Measurements from ENCODE around the gene GPX4.

The GPX4 gene

DNA sequence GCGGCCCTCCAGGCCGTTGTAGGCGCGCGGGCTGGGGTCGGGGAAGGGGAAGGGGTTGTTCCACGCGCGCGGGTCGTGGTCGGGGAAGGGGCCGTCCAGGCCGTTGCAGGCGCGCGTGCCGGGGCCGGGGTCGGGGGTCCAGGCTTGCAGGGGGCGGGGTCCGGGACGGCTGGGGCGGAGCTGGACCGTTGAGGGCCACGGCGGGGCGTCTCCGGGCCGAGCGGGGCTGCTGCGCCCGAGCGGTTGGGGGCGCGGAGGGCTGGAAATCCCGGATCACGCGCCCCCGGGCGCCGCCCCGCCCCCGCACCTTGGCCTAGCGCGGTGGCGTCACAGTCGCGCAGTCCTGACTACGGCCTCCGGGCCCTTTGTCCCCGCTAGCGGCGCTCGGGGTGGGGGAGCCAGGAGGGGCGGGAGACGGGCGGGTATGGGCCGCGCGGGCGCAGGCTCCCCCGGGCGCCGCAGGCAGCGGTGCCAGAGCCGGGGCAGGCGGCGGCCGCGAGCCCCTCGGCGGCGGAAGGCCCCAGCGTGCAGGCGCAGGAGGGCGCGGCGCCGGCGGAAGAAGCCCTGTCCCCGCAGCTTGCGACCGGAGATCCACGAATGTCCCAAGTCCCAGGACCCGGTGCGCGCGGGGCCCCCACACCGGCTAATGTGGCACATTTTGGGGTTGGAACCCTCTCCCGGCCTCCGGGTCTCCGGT lies 665 bp downstream of the GPX4 start:
- no peaks in the 10 kb centered on the region for H3K9me3 Mint-ChIP-seq
- peak overlapping the region; percentile 78 to 85 (median 84) for H3K4me3 Mint-ChIP-seq
- TF ChIP-seq, protein P1, sequence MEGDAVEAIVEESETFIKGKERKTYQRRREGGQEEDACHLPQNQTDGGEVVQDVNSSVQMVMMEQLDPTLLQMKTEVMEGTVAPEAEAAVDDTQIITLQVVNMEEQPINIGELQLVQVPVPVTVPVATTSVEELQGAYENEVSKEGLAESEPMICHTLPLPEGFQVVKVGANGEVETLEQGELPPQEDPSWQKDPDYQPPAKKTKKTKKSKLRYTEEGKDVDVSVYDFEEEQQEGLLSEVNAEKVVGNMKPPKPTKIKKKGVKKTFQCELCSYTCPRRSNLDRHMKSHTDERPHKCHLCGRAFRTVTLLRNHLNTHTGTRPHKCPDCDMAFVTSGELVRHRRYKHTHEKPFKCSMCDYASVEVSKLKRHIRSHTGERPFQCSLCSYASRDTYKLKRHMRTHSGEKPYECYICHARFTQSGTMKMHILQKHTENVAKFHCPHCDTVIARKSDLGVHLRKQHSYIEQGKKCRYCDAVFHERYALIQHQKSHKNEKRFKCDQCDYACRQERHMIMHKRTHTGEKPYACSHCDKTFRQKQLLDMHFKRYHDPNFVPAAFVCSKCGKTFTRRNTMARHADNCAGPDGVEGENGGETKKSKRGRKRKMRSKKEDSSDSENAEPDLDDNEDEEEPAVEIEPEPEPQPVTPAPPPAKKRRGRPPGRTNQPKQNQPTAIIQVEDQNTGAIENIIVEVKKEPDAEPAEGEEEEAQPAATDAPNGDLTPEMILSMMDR (IDR thresholded peaks at IDR 0.05; ENCODE audit: unreplicated experiment in 3 of 3) = no peak
- peaks cover 10% of the 10 kb centered on the region for H3K4me1 Mint-ChIP-seq
- no peaks in the 10 kb centered on the region for H3K36me3 Mint-ChIP-seq (ENCODE audit: low read depth)
- H3K27ac Mint-ChIP-seq = peak overlapping the region in 1 of 3 experiments; percentile 85
- H3K27me3 Mint-ChIP-seq (ENCODE audit: low read depth) = peaks cover 4% of the 10 kb centered on the region

DNA sequence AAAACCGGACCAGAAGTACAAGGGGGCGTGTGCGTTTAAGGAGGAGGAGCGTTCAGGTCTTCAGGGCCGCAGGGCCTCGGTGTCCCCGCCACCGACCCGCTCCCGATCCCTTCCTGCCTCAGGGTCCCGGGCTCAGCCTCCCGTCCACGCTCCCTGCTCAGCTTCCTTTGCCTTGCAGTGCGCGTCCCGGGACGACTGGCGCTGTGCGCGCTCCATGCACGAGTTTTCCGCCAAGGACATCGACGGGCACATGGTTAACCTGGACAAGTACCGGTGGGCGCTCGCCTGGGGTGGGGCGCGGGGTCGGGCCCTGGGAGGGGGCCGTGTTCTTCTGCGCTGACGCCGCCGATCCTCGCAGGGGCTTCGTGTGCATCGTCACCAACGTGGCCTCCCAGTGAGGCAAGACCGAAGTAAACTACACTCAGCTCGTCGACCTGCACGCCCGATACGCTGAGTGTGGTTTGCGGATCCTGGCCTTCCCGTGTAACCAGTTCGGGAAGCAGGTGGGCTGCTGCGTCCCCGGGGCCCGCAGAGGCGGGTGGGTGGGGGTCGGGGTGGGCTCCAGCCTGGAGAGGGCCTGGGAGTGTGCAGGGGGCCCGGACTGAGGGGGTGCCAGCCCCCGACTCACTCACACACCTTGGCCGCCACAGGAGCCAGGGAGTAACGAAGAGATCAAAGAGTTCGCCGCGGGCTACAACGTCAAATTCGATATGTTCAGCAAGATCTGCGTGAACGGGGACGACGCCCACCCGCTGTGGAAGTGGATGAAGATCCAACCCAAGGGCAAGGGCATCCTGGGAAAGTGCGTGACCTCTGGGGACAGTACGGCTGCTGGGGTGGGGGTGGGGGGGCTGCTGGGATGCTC lies 1.4 kb downstream of the GPX4 start:
- no peaks in the 10 kb centered on the region for H3K36me3 Mint-ChIP-seq (ENCODE audit: low read depth)
- H3K9me3 Mint-ChIP-seq = no peaks in the 10 kb centered on the region
- no peaks in the 10 kb centered on the region for H3K27me3 Mint-ChIP-seq (ENCODE audit: low read depth)
- H3K27ac Mint-ChIP-seq = peak overlapping the region in 1 of 3 experiments; percentile 85
- H3K4me1 Mint-ChIP-seq = peaks cover 10% of the 10 kb centered on the region
- H3K4me3 Mint-ChIP-seq = peak overlapping the region; percentile 78 to 85 (median 84)
- TF ChIP-seq, protein P1 (IDR thresholded peaks at IDR 0.05; ENCODE audit: unreplicated experiment in 3 of 3) = no peak

DNA sequence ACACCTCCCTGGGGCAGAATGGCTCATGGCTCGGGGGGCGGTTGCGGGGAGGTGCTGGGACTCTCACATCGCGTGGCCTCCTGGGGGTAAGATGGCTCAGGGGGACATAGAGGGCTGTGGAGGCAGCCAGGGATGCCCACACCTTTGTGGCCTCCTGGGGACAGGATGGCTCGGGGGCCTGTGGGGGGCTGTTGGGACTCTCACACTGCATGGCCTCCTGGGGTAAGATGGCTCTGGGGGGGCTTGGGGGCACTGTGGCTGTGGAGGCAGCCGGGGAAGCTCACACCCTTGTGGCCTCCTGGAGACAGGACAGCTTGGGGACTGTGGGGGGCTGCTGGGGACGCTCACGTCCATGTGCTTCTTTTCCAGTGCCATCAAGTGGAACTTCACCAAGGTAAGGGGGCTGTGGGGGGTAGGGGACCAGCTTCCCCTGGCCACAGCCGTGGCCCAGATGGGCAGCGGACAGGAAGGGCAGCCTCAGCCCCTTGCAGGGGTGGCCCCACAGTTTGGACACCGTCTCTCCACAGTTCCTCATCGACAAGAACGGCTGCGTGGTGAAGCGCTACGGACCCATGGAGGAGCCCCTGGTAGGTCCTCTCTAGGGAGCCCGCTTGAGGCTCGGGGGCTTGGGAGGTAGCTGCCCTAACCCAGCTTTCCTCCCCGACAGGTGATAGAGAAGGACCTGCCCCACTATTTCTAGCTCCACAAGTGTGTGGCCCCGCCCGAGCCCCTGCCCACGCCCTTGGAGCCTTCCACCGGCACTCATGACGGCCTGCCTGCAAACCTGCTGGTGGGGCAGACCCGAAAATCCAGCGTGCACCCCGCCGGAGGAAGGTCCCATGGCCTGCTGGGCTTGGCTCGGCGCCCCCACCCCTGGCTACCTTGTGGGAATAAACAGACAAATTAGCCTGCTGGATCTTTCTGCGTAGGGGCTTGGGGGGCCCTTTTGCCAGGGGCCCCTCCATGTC lies 2.4 kb downstream of the GPX4 start:
- H3K27ac Mint-ChIP-seq = peak overlapping the region in 1 of 3 experiments; percentile 41
- no peaks in the 10 kb centered on the region for H3K36me3 Mint-ChIP-seq (ENCODE audit: low read depth)
- H3K9me3 Mint-ChIP-seq = no peaks in the 10 kb centered on the region
- H3K4me3 Mint-ChIP-seq = peak overlapping the region; percentile 76 to 84 (median 79)
- TF ChIP-seq, protein P1 (IDR thresholded peaks at IDR 0.05; ENCODE audit: unreplicated experiment in 3 of 3) = no peak
- H3K4me1 Mint-ChIP-seq = peaks cover 10% of the 10 kb centered on the region
- no peaks in the 10 kb centered on the region for H3K27me3 Mint-ChIP-seq (ENCODE audit: low read depth)

DNA sequence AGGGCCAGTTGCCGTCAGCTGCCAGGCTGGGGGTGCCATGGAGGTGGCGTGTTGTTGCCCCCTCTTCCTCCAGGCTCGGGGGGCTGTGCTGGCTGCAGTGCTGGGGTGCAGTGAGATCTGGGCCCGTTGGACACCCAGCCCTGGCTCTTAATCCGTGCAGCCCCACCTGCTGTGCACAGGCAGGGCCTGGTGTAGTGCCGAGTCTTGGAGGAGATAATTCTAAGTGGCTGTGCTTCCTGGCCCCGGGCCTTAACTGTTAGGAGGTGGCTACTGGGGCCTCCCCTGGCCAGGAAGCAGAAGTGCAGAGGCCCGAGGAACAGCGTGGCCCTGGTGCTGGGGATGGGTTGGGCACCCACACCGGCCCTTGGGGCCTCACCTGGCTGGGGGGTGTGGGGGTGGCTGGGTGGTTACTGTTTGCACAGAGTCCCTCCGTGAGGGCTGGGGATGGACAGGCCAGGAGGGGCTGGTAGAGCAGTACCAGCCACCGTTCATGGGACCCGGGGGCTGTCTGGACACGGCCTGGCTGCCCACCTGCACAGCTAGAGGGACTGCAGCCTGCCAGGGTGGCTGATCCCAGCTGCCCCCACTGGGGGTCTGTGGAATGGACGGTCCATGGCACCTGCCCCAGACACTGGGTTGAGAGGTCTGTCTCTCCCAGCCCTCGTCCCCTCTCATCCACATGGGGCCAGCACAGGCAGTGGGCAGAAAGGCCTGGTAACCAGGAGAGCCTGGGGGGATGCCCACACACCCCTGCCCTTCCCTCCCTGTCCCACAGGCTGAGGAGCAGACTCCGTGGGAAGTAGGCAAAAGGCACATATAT lies 3.3 kb downstream of the GPX4 start:
- peak overlapping the region in 1 of 3 experiments; percentile 46 for H3K27ac Mint-ChIP-seq
- TF ChIP-seq, protein P1 (IDR thresholded peaks at IDR 0.05; ENCODE audit: unreplicated experiment in 3 of 3) = no peak
- no peaks in the 10 kb centered on the region for H3K36me3 Mint-ChIP-seq (ENCODE audit: low read depth)
- peak overlapping the region; percentile 70 to 79 (median 73) for H3K4me3 Mint-ChIP-seq
- peaks cover 3% of the 10 kb centered on the region for H3K4me1 Mint-ChIP-seq
- no peaks in the 10 kb centered on the region for H3K9me3 Mint-ChIP-seq
- H3K27me3 Mint-ChIP-seq (ENCODE audit: low read depth) = no peaks in the 10 kb centered on the region

DNA sequence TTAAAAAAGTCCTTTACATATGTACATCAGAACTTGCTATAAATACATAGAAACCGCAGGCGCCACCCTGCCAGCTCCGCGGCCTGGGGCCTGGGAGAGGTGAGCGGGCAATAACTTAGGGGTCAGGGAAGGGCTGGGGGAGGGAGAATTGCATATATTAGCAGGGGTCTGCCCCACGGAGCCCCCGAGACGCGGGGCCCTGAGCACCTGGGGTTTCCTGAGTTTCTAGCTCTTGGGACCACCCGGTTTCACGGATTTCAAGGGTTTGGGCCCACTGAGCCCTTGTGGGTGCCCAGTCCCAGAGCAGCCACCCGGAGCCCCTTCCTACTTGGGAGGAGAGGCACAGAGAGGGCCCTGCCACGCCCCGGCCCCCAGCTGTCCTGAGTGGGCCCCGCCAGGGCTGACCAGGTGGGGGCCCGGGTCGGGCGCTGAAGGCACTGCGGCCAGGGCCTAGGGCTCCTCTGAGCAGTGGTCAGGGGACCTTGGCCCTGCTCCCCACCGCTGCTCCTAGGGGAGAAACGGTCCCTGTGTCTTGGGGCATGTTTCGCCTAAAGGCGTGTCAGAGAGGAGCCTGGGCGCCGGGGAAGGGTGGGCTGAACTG lies 4.0 kb downstream of the GPX4 start:
- Mint-ChIP-seq H3K4me1 (peaks cover 3% of the 10 kb centered on the region), H3K4me3 (no peak overlapping the region), H3K9me3 (no peaks in the 10 kb centered on the region), H3K27me3 (ENCODE audit: low read depth) (no peaks in the 10 kb centered on the region), H3K36me3 (ENCODE audit: low read depth) (no peaks in the 10 kb centered on the region), H3K27ac (no peak overlapping the region)
- TF ChIP-seq, protein P1 (IDR thresholded peaks at IDR 0.05; ENCODE audit: unreplicated experiment in 3 of 3) = no peak
